HG03045 (cell line): ENCODE data around the gene EEFSEC.

ENCODE experiments used
- ATAC-seq: cut with Tn5 transposase; IDR thresholded peaks from one replicate; pipeline ENCODE4 v1.9.1; 2021; ENCODE audit warnings: mild to moderate bottlenecking, moderate library complexity; ENCODE audit not compliant: unreplicated experiment

Gene EEFSEC

GRCh38 chr3:128408012-128408692 lies 254.9 kb downstream of the EEFSEC start:
- ATAC-seq, result no peak

DNA sequence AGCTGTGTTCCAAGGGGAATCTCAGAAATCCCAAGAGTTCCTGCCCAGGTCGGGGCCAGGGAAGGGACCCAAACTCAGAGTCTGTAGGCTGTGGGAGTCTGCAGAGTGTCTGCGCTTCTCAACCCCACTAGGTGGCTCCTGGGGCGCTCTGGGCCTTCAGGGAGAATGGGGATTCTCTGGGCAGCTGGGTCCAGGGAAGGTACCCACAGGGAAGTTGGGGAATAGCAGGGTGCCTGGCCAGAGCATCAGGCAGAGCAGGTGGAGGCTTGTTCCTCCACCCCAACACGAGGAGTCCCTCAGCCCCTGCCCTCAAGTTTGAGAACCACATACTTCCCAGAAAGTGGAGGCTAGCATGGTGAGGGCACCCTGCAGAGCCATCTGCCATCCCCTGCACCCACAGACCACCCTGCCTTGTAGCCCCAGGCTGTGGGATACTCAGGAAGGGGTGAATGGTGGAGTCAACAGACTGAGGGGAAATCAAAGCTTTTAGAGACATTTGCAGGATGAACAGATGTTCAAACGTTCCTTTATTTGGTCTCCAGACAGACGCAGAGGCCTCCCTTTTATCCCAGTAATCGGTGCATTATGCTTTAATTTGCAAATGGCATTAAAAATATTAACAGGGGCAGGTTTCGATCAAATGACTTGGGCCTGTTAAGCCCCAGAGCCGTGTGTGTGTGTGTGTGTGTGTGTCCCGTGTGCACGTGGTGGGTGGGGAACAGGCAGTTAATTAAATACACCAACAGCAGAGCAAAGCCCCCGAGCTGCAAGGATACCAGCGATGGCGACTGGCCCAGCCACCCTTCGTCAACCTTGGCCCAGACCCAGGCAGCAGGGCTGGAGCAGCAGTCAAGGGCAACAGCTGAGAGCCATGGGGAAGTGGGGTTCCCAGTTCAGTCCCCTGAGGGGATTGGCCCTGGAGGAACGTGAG lies 255.7 kb downstream of the EEFSEC start:
- ATAC-seq, result no peak

DNA sequence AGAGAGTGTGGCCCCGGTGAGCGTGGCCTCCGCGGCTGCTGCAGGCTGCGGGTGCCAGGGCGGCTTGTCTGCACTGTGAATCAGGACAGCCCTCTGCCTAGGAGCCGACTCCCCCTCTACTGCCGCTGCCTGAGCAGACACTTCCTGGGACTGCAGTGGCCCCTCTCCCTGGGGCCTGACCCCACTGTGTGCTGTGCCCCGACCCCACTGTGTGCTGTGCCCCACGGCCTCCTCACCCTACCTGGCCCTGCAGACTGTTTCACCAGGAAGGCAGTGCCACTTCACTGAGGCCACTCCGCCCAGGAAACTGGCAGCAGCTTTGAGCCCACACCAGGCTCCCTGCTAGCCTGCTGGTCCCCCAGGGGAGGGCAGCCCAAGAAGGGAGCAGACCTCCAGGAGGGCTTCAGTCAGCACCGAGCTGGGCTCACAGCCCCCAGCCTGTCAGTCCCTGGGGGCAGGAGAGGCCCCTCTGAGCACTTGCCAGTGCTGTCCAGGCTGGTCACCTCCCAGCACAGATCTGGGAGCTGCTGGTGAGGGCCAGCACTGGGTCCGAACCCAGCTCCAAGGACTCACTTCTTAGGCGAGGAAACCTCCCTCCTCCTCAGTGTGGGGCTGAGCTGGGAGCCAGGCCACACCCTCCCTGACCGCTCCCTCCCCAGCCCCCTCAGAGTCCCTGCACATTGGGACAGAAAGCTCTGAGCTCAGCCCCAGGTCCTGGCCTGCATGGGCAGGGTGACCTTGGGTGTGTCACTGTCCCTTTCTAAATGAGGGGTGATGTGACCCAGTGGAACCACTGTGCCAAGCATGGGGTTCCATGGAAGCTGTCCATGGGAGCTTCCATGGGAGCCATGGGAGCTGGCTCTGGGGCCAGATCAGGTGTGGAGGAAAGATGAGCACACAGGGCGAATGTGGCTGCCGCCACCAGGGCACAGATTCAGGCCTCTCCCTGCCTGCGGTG lies 256.6 kb downstream of the EEFSEC start:
- ATAC-seq, result no peak

- no peak for ATAC-seq
Measured at GRCh38 chr3:128410669-128411573, 257.6 kb downstream of the EEFSEC start.

DNA sequence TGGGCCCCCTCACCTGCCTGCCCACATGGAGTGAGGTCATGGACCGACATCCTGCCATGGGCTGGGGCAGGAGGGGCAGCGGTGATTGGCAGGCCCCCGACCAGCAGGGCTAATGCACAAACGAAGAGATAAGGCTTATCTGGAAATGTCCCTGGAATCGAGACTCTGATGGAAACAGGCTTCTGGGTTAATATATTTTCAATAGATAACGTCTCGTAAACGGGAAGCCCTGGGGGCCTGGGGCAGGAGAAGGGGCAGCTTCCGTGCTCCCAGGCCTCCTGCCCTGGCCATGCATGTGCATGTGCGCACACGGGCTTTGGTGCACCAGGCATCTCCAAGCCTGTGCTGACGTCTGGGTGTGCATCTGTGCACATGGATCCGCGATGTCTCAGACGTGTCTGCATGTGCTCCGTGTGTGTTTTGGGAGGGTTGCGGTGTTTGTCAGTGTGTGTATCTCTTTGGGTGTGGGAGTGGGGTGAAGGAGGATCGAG lies 258.3 kb downstream of the EEFSEC start:
- no peak for ATAC-seq

DNA sequence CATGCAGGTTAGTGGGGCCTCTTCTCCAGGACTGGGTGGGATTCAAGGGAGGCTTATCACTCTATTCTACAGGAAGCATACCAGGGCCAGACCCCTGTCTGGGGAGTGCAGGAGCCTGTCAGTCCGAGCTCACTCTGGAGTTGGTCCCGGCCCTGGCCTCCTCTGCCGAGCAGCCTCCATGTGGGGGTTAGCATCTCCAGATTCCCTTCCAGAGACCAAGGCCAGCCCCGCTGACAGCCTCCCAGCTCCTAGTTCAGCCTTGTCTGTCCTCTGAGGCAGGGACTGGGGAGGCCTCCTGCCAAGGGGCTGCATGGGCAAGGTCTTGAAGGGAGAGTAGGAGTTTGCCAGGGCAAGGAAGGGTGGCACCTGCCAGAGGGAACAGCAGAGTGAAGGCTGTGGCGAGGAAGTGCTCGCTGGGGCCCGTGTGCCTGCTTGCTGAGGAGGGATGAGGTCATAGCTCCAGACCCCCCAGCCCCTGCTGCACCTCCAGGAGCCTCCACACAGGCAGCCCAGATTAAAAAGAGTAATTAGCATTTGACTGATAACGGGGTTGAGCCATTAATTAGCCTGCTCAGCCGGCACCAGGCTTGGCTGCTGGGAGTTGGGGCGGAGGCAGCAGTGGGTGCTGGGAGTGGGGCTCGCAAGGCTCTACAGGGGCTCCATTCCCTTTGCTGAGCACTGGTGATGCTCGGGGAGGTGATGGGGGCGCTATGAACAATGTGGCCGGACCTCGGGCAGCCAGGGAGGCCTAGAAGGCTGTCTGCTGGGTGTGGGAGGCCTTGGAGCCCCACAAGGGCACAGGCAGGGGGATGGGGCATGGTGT lies 259.1 kb downstream of the EEFSEC start:
- no peak for ATAC-seq

- no peak for ATAC-seq
Measured at GRCh38 chr3:128413003-128413370, 259.7 kb downstream of the EEFSEC start.

GRCh38 chr3:128413413-128414205 lies 260.3 kb downstream of the EEFSEC start:
- ATAC-seq, result no peak

- no peak for ATAC-seq
Measured at GRCh38 chr3:128415200-128415772, 262.0 kb downstream of the EEFSEC start.

GRCh38 chr3:128415773-128416577 lies 262.7 kb downstream of the EEFSEC start:
- ATAC-seq, result no peak

DNA sequence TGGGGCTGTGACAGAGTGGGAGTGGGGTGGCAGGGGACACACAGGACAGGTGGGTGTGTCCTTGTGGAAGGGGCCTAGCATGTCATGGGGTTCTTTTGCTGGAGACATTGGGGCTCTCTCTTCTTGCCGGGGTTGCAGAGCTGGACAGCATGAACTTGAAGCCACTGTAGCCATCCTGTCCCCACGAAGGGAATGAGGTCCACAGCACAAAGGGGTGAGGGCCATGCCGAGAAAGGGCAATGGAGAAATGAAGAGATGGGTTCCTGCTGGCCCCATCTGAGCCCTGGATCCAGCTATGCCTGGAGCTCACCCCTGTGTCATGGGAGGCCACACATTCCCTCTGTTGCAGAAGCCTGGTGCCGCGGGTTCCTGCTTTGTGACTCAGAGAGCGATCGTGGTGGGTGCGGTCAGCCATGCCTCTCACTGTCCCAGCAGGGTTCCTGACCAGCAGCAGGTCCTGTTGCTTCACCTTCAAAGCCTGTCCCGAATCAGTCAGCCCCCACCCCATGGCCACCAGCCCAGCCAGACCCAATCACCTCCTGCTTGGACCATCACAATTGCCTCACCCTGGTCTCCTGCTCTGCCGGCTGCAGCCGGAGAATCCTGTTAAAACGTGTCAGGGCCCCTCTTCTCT lies 263.4 kb downstream of the EEFSEC start:
- ATAC-seq, result no peak

DNA sequence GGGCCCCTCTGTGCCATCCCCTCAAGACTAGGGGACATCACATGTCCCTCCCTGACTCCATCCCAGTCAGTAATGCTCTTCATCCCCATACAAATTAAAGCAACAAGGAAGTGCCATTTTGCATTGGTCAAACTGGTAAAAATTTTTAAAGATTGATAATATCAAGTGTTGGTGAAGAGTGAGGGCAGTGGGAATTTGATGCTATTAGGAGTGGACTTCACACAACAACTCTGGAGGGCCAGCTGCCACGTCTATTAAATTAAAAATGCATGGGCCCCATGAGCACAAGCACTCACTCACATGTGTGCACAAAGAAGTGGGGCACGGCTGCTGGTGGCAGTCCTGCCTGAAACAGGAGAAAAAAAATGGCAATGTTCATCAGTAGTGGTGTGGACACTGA lies 265.6 kb downstream of the EEFSEC start:
- ATAC-seq, result no peak

DNA sequence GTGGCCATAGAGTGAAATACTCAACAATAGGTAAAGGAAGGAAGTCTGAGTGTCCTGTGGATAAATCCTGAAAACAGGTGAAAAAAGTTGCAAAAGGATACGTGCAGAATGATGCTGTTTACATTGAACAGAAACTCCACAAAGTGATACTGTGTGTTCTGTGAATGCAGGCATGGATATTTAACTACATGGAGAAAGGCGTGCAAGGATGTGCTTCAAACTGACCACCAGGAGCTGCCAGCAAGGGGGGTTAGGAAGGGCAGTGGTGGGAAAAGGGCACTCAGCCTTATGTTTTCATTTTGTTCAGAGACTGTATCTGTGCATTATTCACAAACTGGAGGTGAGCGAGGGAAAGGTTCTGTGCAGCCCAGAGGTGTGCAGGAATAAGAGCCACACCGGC lies 266.0 kb downstream of the EEFSEC start:
- no peak for ATAC-seq

GRCh38 chr3:128420289-128420688 lies 267.0 kb downstream of the EEFSEC start:
- no peak for ATAC-seq

DNA sequence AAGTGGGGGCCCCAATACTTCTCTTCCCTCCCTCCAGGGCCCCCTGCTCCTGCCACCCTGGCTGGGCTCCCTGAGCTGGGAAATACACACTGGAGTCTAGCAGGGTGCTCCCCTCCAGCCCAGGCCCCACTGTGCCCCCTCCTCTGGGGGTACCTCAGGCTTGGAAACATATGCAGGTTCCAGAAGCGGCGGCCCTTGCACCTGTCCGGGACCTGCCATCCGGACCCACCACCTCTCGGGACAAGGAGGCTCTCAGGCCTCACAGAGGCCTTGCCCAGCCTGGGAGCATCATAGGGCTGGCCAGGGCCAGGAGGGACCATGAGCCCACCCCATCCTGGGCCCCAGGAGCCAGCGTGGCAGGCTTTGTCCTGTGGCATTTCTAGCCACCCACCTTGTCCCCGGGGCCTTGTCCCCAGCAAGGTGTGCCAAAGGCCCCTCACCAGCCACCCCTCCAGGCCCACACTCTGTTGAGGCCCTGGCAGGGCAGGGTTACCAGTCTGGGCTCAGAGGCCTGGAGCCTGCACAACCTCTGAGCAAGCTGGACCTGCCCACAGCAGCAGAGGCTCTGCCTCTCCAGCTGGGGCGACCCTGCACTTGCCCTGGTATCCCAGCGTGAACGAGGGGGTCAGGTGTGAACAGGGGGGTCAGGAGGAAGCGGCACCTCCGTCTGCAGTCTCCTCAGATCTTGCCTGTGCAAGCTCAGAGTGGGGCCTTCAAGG lies 267.6 kb downstream of the EEFSEC start:
- no peak for ATAC-seq

GRCh38 chr3:128421439-128421836 lies 268.2 kb downstream of the EEFSEC start:
- no peak for ATAC-seq
